GM12801 (cell line): Measurements from ENCODE around the gene TNK2.

Experiments used
- TF ChIP-seq, protein P1 (sequence below): IDR thresholded peaks from one replicate; pipeline ENCODE4 v1.5.1; 2011; ENCODE audit warnings: control low read depth; ENCODE audit not compliant: insufficient read length; ENCODE audit errors: extremely low read depth

Gene TNK2

DNA sequence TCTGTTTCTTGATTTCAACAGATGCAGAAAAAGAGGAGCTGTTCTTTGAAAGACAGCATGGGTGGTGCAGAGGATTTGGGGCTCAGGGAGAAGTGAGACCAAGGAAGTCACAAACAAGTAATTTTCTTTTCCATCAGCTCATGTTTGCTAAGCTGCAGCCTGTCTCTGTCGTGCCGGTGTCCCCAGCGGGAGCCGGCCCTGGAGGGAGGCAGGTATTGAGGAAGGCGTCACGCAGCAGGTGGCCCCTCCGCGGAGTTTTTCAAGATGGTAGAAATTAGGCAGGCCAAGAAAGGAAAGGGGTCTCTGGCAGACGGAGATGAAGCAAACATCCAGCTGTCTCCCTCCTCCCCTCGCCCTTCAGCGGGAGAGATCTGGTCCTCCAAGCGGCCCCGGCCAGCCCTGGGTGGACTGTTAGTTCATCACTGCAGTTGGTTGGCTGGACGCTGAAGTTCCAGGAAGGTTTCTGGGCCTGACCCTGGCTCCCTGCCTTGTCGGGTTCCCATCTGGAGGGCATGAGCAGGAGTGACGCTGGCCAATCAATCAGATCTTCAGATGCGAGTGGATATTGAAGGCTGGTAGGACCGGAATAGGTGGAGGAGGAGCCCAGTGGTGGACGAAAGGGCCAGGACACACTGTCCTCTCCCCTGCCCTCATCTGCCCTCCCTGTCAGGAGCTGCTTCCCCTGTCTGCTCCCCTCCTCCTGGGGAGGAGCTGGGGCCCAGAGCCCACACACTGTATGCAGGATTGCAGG, 68.9 kb downstream of the TNK2 start:
- TF ChIP-seq, protein P1, sequence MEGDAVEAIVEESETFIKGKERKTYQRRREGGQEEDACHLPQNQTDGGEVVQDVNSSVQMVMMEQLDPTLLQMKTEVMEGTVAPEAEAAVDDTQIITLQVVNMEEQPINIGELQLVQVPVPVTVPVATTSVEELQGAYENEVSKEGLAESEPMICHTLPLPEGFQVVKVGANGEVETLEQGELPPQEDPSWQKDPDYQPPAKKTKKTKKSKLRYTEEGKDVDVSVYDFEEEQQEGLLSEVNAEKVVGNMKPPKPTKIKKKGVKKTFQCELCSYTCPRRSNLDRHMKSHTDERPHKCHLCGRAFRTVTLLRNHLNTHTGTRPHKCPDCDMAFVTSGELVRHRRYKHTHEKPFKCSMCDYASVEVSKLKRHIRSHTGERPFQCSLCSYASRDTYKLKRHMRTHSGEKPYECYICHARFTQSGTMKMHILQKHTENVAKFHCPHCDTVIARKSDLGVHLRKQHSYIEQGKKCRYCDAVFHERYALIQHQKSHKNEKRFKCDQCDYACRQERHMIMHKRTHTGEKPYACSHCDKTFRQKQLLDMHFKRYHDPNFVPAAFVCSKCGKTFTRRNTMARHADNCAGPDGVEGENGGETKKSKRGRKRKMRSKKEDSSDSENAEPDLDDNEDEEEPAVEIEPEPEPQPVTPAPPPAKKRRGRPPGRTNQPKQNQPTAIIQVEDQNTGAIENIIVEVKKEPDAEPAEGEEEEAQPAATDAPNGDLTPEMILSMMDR: no peak

DNA sequence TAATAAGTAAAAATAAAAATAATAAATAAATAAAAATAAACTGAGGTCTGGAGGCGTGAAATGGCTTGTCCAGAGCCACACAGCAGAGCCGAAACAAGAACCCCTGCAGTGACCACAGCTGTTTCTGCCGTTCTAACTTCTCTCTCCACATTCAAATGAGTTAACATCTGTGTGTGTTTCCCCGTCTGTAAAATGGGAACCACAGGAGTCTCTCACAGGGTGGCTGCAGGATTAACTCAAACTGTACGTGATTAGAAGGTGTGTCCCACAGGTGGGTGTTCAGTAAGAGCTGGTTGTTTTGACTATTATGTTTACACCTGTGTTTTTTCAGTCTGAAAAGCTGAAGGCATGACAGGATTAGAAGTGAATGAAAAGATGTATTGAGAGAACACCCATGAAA, 69.6 kb downstream of the TNK2 start:
- TF ChIP-seq, protein P1: no peak

DNA sequence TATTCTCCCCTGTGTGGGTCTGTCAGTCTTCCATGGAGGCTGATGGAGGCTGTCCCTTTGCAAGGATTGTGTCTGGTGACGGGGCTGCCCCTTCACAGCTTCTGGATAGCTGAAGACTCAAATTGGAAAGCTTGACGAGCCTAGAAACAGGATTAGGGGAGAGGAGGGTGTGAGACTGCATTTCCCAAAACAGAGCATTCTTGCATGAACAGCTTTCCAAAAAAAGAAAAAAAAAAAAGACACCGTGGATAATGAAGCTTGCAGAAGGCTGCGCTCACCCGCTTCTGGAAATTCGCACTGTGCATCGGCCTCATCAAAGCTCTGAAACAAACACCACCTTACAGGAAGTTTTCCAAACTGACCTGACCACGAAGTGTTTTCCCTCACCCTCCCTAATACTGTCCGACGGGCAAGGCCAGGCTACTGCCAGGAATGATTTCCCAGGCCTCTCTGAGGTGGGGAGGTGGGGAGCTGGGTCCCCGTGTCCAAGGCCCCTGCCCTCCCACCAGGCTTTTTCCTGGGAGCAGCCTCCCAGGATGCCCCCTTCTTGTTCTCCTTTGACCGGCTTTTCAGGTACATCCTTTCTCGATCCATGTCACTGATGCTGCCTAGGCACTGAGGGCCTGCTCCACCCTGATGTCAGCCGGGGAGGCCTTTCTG, 71.7 kb downstream of the TNK2 start:
- TF ChIP-seq, protein P1: no peak

DNA sequence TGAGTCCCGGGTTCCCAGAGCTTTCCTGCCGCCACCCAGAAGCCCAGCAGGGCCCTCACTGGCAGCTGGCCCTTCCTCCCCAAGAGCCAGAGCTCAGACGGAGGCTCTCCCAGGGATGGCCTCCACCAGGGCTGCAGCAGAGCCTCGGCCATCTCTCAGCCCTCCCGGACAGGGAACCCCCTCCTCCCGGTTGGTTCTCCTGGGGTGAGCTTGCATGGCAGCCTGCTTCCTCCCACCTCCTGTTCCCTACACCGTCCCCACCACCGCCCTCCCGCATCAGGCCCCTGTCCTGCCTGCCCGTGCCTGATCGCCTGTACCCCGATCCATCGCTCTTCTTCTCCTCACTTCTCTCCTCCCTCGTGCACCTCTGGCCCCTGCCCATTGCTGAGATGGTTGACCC, 72.6 kb downstream of the TNK2 start:
- TF ChIP-seq, protein P1: no peak

DNA sequence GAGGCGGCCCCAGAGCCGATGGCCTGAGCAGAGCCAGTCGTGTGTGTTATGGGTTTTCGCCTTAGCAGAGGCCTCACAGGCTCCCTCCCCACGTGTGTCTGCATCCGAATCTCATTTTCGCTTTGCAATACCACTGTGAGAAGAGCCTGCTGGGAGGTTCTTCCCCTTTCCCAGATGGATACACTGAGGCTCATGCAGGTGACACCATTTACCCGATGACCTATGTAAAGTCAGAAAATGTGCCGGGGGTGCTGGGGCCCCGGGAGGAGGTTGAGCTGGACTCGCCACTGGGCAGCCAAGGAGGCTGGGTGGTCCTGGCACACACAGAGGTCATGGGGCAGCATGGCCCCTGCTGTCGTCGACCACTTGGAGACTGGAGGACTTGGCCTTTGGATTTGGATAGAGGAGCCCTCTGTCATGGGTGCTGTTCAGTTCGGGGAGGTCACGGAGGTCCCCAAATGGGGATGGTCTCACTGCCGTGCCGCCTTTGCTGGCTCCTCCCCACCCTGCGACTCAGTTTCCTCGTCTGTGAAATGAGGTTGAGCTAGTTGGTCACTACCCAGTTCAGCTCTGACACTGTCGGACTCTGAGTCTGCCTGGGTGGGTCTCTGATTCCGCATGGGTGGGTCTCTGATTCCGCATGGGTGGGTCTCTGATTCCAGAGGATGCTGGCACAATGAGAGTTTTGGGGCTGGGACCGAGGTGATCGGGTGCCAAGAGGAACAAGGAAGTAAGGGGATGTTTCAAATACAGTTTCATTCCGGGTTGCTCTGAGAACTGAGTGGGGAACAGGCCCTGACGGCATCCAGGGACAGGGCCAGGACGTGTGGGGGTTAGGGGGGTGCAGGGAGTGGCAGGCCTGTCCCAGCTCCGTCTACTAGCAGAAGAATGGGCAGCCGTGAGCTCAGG, 73.4 kb downstream of the TNK2 start:
- TF ChIP-seq, protein P1: no peak

DNA sequence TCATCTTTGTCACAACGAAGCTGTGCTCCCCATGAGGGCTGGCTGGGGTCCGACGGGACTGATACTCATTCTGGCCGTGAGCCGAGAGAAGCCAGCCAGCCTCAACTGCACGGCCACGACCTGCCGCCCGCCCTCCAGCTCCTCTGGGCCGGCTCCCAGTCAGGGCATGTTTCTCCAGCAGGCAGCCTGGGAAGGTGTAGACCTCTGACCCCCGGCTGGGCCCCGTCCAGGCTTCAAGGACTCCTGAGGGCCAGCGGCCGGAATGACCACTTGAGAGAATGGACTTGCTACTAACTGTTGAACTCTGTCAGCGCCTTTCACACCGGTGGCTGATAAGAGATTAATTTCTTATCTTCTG, 78.5 kb downstream of the TNK2 start:
- TF ChIP-seq, protein P1: no peak

DNA sequence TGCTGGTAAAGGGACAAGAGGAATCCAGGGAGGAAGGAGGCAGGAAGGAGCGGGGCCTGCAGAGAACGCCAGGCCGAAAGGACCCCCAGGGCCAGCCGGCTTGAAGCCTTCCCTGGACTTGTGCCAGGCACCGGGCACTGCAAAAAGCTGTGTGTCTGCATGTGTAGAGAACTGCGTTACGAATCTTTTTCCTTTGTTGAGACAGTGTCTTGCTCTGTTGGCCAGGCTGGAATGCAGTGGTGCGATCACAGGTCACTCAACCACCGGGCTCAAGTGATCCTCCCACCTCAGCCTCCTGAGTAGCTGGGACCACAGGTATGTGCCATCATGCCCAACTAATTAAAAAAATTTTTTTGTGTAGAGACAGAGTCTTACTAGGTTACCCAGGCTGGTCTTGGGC, 79.6 kb downstream of the TNK2 start:
- TF ChIP-seq, protein P1: no peak
